HG02759 (cell line): ENCODE data around the gene TARBP1.

Experiments used
- ATAC-seq: cut with Tn5 transposase; IDR thresholded peaks from one replicate; pipeline ENCODE4 v1.9.1; 2021; ENCODE audit warnings: mild to moderate bottlenecking, moderate library complexity; ENCODE audit not compliant: unreplicated experiment

TARBP1 gene

DNA sequence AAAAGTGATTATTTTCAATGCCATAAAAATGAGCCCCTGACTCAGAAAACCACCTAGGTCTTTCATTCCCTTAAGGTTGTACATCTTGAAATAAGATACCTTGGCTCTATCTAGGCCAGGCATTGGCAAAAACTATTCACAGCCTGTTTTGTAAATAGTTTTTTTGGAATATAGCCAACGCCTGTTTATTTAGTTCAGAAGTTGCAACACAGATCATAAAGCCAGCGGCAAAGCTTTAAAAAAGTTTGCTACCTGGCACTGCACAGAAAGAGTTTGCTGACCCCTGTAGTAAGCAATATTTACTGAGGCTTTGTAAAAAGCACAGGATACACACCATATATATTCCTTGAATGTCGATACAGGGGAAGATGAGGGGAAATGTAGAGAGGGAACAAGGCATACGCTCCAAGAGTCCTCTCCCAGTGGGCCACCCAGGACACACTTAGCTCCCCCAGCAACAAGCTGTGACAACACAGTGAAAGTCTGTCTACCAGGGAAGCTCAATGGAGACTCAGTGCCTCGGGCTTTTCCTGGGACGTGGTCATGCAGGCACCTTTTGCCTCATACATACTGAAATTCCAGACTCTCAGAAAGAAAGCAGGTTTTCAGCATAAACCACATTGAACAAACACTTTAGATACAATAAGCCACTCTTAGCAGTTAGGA, 20.5 kb downstream of the TARBP1 start:
- no peak for ATAC-seq

GRCh38 chr1:234454926-234455325, 24.1 kb downstream of the TARBP1 start:
- ATAC-seq, result no peak

- ATAC-seq, result no peak
Observed at GRCh38 chr1:234452406-234452965, 26.5 kb downstream of the TARBP1 start.

- no peak for ATAC-seq
Observed at GRCh38 chr1:234440348-234440747, 38.6 kb downstream of the TARBP1 start.

DNA sequence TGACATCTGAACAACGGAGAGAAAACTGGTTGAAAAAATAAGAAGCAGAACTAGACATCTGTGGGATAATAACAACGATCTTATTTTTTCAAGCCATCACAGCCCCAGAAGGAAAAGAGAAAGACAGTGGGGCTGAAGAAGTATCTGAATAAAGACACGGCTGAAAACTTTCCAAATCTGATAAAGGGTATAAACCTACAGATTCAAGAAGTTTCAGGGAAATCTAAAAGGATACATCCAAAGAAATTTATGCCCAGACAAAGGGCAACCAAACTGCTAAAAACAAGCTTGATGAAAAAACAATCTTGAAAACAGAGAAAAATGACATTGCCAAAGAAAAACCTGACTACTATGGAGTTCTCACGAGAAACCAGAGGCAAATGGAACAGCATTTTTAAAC, 40.4 kb downstream of the TARBP1 start:
- ATAC-seq, result no peak

DNA sequence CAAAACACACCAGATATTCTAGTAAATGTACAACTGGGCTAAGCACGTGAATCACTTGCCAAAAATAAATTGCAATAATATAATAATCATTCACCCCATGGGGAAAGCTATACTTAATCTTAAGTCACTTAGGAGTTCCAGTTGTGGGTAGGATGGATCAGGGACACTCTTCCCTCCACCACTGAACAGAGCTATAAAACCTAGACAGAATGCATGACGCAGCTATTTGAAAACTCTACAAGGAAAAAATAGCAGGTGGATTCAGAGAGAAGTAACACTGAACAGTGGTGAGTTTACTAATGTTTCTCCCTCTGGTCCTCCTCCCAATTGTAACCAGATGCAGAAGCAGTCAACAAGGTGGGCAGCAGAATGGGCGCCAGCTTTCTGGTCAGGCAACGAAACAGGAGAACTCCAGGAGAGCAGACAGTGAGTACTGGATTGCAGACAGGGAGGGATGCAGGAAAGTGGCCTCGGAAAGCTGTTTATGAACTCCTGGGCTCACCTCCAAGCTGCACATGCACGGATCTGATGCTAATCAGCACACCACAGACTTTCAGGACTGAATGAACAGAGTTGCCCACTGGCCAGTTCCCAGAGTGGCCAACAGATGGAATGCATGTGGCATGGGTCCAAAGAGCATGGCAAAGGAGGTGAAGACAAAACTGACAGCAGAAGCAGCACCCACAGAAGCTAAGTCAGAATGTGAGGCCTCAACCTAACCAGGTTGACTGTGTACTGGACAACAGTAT, 41.4 kb downstream of the TARBP1 start:
- no peak for ATAC-seq

- ATAC-seq, result no peak
Observed at GRCh38 chr1:234435620-234436019, 43.4 kb downstream of the TARBP1 start.

- no peak for ATAC-seq
Observed at GRCh38 chr1:234434706-234435105, 44.3 kb downstream of the TARBP1 start.

DNA sequence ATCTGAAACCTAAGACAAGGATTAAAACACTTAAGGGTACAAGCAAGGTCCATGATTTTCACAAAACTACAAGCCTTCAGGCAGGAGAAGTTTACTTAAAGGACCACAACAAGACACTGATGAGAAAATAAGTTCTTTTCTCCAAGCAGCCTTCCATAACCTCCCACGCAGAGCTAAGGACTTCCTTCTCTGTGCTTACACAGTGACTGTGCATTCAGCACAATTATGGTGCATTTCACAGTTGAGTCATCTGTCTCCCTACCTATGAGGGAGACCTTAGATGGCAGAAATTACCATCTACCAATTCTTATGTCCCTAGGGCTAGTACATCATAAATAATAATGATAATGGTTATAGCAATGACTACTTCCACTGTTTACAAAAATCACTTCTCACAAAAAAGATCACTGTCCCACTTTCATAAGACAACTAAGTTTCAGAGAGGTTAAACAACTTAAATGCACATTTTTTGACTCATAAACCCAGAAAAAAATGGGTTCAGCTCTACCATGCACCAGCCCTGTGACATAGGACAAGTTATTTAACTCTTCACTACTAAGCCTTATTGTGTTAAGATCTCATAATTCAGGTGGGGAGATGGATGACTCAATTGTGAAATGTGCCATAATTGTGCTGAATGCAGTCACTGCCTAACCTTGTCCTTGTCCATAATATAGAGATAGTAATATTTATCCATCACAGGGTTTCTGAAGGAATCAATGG, 45.3 kb downstream of the TARBP1 start:
- ATAC-seq, result peak; percentile 88

DNA sequence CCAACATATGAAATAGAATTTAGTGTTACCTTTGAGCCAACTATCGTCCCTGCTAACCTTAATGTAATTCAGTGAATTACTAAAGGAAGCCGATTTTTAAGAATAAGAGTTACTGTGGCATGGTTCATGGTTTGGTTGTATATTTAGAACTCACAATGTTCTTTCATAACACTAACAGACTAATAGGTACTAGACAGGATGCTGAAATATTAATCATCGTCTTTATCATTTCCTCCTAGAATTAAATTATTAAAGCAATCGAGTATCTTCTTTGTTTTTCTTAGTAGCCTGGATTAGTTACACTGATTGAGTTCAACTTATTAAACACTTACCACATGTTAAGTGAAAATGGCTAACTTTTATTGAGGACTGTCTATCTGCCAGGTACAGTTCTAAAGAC, 47.7 kb downstream of the TARBP1 start:
- no peak for ATAC-seq

DNA sequence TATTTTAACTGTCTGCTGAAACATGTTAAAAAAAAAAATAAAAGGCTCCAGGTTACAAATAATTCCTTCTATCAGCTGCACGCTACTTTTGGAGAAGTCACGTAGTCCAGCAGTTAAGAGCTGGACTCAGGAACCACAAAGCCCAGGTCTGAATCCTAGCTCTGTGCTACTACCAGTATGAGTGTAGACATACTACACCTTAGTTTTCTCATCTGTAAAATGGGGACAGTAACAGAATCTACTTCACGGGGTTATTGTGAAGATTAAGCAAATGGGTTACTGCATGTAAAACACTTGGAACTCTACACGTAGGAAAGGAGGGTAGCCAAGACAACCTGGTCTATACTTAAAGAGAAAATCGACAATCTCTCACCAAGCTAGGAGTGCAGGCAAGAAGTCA, 48.3 kb downstream of the TARBP1 start:
- no peak for ATAC-seq

GRCh38 chr1:234429434-234429806, 49.6 kb downstream of the TARBP1 start:
- ATAC-seq, result no peak

DNA sequence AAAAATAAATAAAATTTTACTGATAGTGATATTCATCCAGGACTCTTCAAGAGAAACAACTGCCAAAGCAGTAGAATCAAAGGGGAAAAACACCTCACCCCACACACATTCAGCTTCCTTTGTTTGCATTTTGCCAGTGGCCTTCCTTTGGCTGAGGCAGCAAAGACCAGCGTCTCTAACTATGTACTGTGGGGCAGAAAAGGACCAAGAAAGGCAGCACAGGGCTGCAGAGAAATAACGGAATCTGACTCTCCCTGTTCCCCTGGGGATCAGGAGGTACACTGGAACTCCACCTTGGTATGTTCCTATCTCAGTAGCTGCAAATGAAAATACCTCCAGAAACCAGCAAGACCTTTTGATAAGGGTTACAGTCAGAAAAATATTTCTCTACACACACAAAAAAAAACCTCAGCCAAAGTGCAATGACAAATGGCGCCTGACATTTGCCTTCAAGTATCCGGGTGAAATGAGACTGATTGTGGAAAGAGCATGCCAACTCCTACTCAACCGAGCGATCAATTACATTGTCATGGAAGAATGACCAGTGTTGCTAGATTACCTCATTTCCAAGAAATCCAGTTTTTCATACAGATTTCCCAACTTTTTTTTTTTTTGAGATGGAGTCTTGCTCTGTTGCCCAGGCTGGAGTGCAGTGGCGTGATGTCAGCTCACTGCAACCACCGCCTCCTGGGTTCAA, 50.9 kb downstream of the TARBP1 start:
- no peak for ATAC-seq

DNA sequence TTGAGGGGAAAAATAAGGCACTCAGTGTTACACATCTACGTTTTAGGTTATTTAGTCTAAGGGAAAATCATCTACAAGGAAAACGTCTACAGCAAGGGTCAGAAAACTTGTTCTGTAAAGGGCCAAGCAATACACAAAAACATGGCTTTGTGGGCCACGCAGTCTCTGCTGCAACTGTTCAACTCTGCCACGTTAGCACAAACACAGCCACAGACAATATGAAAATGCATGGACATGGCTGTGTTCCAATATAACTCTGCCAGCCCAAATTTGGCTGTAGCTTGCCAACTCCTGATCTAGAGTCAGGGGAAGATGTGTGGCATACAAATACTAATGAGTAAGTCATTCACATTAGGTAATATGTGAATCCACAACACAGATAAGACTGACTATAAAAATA, 65.0 kb downstream of the TARBP1 start:
- ATAC-seq, result no peak

DNA sequence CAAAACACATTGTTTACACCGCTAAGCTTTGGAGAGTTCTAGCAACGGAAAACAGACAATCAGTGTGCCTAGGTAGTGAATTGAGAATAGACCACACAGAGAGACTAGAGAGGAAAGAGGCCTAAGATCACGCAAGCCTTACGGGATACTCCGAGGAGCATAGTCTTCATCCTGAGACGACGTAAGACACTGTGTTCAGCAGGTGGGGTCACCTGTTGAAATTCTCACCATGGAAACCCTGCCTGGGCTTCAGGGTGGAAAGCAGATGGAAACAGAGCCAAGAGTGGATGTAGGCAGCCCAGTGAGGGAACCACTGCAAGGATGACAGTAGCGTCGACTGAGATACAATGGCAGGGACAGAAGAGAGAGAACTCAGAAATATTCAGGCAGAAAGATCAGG, 65.5 kb downstream of the TARBP1 start:
- ATAC-seq, result no peak

GRCh38 chr1:234412830-234413229, 66.1 kb downstream of the TARBP1 start:
- no peak for ATAC-seq

- no peak for ATAC-seq
Observed at GRCh38 chr1:234409328-234409727, 69.7 kb downstream of the TARBP1 start.

DNA sequence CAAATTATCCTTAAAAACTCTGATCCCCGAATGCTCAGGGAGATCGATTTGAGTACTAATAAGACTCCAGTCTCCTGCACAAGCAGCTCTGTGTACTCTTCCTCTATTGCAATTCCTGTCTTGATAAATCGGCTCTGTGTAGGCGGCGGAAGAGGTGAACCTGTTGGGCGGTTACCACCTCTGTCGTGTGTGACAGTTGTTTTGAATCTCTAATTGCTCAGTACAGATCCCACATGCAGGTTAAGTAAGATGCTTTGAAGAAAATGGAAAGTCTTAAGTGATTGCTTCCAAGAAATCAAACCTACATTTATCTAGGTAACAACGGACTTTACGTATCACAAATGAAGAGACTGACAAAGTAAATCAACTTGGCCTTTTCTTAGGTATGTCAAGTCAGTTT, 70.2 kb downstream of the TARBP1 start:
- ATAC-seq, result no peak

GRCh38 chr1:234406871-234407270, 72.1 kb downstream of the TARBP1 start:
- ATAC-seq, result no peak

DNA sequence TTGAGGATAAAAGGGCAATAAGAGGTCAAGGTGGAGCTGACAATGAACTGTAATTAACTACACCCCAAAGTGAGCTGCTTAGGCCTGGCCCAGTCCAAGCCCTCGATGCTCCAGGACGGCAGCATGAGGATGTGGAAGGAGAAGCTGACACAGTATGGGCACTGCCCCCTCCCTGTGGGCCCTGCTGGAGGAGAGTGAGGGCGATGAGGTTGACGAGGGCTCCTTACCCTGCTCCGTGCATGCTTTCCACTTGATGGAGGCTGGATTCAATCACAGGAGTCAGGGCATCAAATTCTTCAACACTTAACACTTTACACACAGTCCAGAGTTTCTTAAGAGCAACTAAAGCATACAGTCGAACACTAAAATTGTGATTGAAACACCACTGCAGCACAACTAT, 73.3 kb downstream of the TARBP1 start:
- ATAC-seq, result no peak

GRCh38 chr1:234402939-234403338, 76.0 kb downstream of the TARBP1 start:
- ATAC-seq, result no peak
